Hematopoietic multipotent progenitor cell treated with erythropoietin and hydrocortisone succinate and interleukin-3 and kit ligand, for 8 days (in vitro differentiated cells): ENCODE measurements around the gene CTNNA2.

Experiments
- DNase-seq: peaks from one replicate; pipeline ENCODE4 v3.0.0-alpha.2; 2015

CTNNA2 gene

GRCh38 chr2:80247339-80247738 is 734.5 kb downstream of the CTNNA2 start:
- no peak for DNase-seq

DNA sequence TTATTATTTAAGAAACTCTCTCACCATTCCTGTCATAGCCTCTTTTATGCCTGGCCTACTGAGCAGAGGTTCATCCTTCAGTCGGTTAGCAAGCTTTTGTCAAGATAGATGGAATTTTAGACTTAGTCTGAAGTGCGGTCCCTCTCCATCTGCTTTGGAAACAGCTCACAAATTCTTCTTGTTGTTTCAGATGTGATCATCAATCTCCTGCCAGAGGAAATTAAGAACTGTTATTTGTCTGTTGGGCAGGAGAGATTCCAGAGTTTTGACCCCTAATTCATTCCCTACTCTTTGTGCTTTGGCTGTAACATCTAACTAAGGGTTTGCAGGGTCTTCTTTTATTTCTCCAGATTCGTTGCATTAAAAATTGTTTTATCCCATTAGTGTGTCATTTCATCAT is 735.3 kb downstream of the CTNNA2 start:
- no peak for DNase-seq

GRCh38 chr2:80252294-80252986 is 739.6 kb downstream of the CTNNA2 start:
- DNase-seq = no peak

DNA sequence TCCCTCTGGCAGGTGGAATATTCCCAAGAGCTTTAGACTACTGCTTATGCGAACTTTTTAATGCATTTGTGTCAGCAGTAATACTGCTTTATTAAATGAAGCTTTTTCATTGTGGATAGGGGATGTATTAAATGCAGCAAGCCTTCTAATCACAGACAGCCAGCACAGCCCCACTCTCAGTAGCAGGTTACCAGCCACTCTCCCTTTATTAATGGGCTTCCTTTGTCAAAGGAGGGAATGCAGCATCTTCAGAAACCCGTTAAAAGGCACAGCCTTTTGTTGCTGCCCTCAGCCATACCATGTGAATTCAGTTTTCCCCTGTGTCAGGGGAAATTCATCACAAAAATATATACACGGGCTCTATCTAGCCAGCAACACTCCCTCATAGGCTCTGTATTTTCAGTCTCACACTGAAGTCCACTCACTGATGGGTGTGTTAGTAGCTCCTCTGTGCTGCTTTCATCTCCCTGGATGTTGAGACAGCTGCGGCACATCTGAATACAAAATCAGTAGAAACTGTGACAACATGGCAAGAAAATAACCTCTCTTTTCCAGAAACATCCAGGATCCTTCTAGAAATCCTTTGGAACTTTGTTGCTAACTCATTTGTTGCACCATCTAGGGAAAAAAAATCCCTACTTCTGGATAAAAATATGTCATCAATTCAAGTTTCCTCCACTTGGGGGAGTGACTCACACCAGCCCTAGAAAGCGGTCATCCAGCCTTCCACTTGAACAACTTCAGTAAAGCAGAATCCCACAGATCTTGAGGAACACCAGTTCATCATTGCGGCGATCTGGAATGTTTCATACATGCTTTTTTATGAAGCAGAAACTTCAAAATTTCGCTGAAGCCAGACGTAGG is 743.3 kb downstream of the CTNNA2 start:
- no peak for DNase-seq

GRCh38 chr2:80256782-80257167 is 743.9 kb downstream of the CTNNA2 start:
- no peak for DNase-seq

DNA sequence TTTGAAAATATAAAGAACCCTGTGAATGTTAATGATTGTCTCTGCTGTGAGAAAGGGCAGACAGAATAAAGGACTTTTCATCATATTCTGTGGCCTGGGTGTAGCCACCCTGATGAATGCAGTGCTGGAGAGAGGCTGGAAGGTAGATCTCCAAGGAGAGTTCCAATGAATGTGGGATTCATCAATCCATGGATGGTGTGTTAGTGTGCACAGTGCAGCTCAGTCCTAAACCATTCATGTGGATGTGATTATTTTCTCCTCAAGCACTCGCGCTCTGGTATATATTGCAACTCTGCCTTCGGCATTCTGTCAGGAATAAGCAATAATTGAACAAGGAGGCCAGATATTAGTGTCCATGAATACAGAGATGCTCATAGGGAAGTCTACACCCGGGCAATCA is 744.6 kb downstream of the CTNNA2 start:
- DNase-seq = no peak

DNA sequence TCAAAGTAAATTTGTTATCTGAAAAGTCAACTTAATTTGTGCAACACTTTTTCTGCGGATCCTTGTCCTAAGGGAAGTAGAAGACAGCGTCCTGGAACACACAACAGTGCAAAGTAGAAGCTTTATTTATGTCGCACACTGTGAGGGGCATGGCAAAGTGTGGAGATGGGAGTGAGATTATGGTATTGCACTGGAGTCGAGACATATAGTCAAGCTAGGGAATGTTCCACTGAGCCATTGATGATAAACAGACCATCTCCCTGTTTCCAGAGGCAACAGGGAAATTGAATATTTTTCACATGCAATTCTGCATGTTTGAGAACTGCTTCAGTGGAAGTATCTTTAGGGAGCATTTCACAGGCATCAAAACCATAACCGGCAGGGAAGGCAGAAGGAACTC is 745.5 kb downstream of the CTNNA2 start:
- DNase-seq = no peak

GRCh38 chr2:80258793-80259192 is 745.9 kb downstream of the CTNNA2 start:
- DNase-seq = no peak

- no peak for DNase-seq
Observed at GRCh38 chr2:80259292-80259691, 746.4 kb downstream of the CTNNA2 start.

- DNase-seq = no peak
Observed at GRCh38 chr2:80266231-80266630, 753.4 kb downstream of the CTNNA2 start.

- no peak for DNase-seq
Observed at GRCh38 chr2:80269806-80270205, 757.0 kb downstream of the CTNNA2 start.

- DNase-seq = no peak
Observed at GRCh38 chr2:80280598-80280997, 767.7 kb downstream of the CTNNA2 start.

DNA sequence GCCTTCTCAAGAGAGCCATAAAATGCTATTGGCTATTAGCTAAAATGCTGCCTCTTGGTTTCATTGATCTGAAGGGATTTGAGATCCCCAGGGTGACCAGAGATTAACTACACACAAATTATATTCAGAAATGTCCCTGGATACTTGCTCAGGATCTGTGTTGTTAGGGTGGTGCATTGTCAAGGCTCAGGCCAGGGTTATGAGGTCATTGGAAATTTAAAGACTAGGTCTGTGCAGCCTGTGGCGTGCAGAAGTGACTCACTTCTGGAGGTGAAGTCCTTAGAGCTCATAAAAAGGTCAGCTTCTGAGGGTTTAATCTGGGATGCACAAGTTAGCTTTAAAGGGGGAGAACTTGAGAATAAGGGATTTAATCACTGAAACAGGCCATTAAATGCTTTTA is 768.2 kb downstream of the CTNNA2 start:
- DNase-seq = no peak

- no peak for DNase-seq
Observed at GRCh38 chr2:80288576-80288975, 775.7 kb downstream of the CTNNA2 start.

GRCh38 chr2:80291656-80292055 is 778.8 kb downstream of the CTNNA2 start:
- DNase-seq = no peak

- no peak for DNase-seq
Observed at GRCh38 chr2:80292474-80292873, 779.6 kb downstream of the CTNNA2 start.

DNA sequence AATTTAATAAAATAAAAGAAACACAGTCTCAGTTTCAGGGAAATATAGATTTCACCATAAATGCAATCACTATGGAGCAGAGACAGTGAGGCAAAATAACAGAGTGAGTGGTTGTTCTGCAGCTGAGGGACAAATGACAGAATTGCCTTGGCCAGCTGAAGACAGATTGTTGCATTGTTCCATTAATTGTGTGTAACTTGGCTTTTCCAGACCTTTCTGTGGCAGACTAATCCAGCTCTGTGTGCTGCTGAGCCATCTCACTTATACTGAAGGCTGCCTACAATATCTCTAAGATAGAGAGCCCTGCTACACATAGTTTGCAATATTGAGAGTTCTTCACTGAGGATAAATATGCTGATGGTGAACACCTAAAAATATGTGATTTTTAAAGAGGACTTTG is 780.2 kb downstream of the CTNNA2 start:
- no peak for DNase-seq

DNA sequence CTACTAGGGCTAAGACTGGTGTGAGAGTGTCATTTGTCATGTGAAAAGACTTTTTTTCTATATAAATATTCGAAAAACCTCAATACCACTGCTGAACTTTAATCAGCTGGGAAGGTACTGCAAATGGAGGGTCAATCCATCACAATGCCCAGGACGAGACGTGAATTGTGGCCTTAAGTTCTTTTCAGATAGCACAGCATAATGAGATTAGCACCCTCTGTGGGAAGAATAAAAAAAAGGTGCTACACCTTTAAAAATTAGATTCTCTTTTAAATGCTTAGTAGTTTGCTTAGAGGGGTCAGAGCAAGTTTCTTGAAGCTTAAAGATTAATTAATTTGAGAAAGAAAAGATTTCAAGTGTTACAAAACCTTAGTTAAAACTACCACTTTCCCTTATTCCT is 786.1 kb downstream of the CTNNA2 start:
- no peak for DNase-seq

DNA sequence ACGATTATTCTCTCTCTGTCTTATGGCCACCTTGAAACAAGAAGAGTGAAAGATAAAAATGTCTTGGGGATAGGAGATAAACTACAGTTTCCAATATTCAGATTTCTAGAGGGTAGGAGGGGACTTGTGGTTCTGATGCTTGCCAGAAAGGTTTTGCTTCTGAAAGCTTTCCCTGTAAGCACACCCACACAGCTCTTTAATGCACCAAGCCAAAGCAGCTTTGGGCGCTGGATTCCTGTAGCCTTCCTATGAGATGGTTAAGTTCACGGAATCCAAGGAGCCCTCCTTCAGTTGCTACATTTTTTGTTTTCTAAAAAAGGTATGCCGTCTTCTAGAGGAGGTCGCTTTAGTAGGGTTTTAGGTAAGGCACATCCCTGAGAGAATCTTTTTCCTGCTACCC is 786.8 kb downstream of the CTNNA2 start:
- DNase-seq = no peak

DNA sequence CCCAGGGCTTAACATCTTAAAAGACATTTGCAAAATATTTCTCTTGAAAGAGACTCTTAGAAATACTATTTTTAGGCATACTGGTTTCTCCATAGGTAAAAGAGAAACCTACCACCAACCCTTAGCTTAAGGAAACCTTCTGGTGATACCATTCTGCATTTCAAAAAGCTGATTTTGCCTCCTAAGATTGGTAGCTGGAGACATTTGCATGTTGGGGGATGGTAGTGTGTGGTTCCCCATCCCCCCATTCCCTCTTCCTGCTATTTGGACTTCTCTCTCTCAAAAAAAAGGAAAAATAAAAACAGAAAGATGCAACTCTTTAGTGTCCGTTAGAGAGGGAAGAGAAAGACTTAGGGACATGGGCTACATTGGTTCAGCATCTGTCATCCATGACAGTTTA is 787.5 kb downstream of the CTNNA2 start:
- DNase-seq = no peak

DNA sequence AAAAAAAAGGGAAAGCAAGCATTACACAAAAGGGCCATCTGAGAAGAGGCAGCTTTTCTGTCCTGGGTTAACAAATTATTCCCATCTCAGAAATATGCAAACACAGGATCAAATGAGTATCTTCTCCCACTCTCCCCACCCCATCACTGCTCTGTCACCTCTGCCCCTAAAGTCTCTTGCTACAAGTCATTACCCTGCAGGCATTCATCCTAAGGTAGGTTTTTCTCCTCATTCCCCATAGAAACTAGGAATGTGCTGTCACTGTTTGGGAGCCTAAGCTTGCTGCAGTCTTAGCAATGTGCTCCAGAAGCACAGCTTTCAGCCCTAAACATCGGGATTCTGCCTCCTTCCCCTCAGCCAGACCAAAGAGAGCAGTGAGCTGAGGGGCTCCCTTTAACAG is 788.1 kb downstream of the CTNNA2 start:
- DNase-seq = no peak

GRCh38 chr2:80302001-80302313 is 789.1 kb downstream of the CTNNA2 start:
- DNase-seq = no peak

DNA sequence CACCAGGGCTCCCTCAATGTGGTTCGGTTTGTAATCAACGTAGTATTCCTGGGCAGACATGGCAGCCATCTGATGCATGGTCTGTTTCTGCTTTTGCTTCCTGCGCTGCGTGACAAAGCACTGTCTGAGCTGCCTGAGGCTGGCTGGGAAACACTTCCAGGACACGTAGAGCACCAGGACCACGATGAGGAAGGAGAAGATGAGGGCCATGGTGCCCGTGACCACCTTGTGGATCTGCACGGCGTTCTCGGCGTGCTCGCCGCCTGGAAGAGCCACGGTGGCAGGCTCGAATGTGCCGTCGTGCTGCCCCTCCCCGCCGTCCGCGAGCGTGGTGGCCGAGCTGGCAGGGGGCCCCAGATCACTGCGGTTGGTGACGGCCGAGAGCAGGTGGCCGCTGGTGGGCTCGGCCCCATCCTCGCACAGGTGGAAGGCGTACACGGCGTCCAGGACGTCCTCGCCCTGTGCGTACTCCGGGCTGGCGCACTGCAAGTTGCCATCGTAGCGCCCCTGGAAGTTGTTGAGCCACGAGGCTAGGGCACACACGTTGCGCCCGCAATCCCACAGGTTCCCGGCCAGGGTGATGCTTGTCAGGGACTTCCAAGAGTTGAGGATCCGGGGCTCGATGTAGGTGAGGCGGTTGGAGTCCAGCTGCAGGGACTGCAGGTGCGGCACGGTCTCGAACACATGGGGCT is 789.6 kb downstream of the CTNNA2 start:
- no peak for DNase-seq
